Measurements from ENCODE around the gene SALL1. TPM values are rescaled to one million over a fixed set of nuclear protein-coding genes. Genes with fewer than 3 reads are reported as not detected.

SALL1 gene
- total and polyA plus RNA-seq, 12 donors, result under 0.01 to 0.67 (median 0.10) TPM; not detected in 4

DNA sequence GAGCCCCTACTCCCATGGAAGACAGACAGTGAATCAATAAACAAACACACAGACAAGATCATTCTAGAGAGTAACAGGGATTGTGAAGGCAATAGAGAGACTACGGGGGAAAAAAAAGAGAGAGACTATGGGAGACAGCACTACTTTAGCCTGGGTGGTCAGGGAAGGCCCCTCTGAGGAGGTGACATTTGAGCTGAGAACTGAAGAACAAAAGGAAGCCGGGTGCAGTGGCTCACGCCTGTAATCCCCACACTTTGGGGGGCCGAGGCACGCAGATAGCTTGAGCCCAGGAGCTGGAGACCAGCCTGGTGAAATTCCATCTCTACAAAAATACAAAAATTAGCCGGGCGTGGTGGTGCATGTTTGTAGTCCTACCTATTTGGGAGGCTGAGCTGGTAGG lies 29.2 kb downstream of the SALL1 start:
- Histone ChIP-seq H3K4me1 (replicated peaks in 1 of 2) (no peaks in the 10 kb centered on the region), H3K9me3 (replicated peaks in 1 of 3) (no peaks in the 10 kb centered on the region), H3K27ac (no peak overlapping the region), H3K27me3 (peaks cover 9% of the 10 kb centered on the region), H3K36me3 (replicated peaks in 1 of 2) (no peaks in the 10 kb centered on the region), H3K4me3 (no peak overlapping the region)
- intact Hi-C loops (cut with DNase I), result no loop called here
- WGBS, 4 donors, result 37 to 54% (median 44%) methylated on average over 7 of the region's 7 CpGs
- TF ChIP-seq, protein P1, sequence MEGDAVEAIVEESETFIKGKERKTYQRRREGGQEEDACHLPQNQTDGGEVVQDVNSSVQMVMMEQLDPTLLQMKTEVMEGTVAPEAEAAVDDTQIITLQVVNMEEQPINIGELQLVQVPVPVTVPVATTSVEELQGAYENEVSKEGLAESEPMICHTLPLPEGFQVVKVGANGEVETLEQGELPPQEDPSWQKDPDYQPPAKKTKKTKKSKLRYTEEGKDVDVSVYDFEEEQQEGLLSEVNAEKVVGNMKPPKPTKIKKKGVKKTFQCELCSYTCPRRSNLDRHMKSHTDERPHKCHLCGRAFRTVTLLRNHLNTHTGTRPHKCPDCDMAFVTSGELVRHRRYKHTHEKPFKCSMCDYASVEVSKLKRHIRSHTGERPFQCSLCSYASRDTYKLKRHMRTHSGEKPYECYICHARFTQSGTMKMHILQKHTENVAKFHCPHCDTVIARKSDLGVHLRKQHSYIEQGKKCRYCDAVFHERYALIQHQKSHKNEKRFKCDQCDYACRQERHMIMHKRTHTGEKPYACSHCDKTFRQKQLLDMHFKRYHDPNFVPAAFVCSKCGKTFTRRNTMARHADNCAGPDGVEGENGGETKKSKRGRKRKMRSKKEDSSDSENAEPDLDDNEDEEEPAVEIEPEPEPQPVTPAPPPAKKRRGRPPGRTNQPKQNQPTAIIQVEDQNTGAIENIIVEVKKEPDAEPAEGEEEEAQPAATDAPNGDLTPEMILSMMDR (IDR thresholded peaks at IDR 0.05), result no peak
- no peak for TF ChIP-seq POLR2A (IDR thresholded peaks at IDR 0.05)
- no peak for DNase-seq

DNA sequence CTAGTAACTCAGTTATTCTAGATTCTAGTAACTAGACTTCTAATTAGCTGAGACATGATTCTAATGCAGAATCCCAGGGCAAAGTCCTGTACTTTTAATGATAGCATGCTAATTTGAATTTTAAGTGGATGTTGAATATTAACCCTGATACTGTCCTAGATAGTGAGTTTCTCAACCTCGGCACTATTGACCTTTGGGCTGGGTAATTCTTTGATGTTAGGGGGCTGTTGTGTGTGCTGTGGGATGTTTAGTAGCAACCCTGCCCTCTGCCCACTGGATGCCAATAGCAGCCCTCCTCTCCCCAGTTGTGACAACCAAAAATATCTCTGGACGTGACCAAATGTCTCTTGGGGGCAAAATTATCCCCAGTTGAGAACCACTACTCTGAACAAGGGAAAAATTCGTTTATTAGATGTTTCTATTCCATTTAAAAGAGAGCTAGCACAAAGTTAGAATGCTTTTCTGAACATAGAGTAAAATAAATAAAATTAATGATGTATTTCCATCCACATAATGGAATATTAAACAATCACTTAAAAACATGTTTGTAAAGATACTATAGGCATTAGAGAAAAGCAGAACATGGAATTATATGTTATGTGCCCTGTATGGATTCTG lies 30.2 kb downstream of the SALL1 start:
- intact Hi-C loops (cut with DNase I), result no loop called here
- Histone ChIP-seq H3K27me3 (peaks cover 9% of the 10 kb centered on the region), H3K36me3 (replicated peaks in 1 of 2) (no peaks in the 10 kb centered on the region), H3K9me3 (replicated peaks in 1 of 3) (no peaks in the 10 kb centered on the region), H3K27ac (no peak overlapping the region), H3K4me3 (no peak overlapping the region), H3K4me1 (replicated peaks in 1 of 2) (no peaks in the 10 kb centered on the region)
- TF ChIP-seq, protein P1 (IDR thresholded peaks at IDR 0.05), result no peak
- no peak for TF ChIP-seq POLR2A (IDR thresholded peaks at IDR 0.05)
- 22 to 32% (median 30%) methylated on average over 3 of the region's 3 CpGs for WGBS, 4 donors
- DNase-seq, result no peak

DNA sequence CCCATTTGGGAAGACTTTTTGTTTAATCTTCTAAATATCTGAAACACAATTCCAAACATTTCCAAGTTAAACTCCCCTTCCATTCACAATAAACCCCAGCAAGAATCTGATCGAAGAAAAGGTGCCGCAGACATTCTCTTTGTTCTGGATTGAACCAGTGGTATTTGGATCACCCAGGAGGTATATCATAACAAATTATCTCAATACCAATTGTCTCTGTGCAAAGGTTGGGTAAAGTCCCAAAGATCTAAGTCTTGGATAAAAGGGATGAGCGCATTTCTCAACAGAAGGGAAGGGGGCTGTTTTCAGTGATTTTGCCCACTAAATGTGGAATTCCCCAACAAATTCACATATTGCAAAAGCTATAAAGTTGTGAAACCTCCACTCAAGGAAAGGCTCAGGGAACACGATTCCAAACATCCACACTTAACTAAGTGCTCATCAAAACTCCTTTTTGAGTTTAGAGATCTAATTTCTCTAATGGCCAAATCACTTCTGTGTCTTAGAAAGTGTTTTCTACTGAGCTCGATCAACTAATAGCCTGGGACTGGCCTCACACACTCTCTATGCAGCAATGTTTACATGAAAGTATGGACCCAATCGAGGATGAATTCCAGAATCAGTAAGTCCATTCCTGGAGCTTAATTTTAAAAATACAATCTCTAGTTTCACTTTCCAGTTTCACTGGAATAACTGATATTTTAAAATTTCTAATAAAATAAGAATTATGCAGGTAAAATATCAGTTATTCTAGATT lies 30.9 kb downstream of the SALL1 start:
- intact Hi-C loops (cut with DNase I), result no loop called here
- Histone ChIP-seq H3K27me3 (peaks cover 13% of the 10 kb centered on the region), H3K9me3 (replicated peaks in 1 of 3) (no peaks in the 10 kb centered on the region), H3K27ac (no peak overlapping the region), H3K36me3 (replicated peaks in 1 of 2) (no peaks in the 10 kb centered on the region), H3K4me3 (no peak overlapping the region), H3K4me1 (replicated peaks in 1 of 2) (no peaks in the 10 kb centered on the region)
- no peak for DNase-seq
- 66 to 75% (median 73%) methylated on average over 6 of the region's 6 CpGs for WGBS, 4 donors
- TF ChIP-seq, protein P1 (IDR thresholded peaks at IDR 0.05), result no peak
- TF ChIP-seq POLR2A (IDR thresholded peaks at IDR 0.05), result no peak

DNA sequence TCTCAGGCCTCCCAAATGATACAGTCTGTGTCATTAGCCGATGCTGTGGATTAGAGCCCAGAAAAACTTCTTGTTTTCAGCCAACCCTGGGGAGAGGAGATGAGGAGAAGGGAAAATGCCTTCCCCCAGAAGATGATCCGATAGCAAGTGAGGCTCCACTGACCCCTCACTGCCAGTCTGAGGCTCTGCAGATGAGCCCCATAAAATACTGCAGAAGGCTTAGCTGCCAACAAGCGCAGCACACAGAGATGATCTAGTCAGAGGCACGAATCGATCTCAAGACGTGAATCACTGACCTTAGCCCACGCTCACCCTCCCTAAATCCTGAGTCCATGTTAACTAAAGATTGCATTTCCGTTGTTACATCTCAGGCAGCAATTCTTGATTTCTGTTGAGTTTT lies 31.5 kb downstream of the SALL1 start:
- intact Hi-C loops (cut with DNase I), result no loop called here
- H3K27me3 ChIP-seq, result peaks cover 16% of the 10 kb centered on the region
- no peaks in the 10 kb centered on the region for H3K36me3 ChIP-seq (replicated peaks in 1 of 2)
- no peaks in the 10 kb centered on the region for H3K4me1 ChIP-seq (replicated peaks in 1 of 2)
- H3K27ac ChIP-seq, result no peak overlapping the region
- 27 to 35% (median 29%) methylated on average over 8 of the region's 8 CpGs for WGBS, 4 donors
- no peak overlapping the region for H3K4me3 ChIP-seq
- TF ChIP-seq, protein P1 (IDR thresholded peaks at IDR 0.05), result no peak
- no peak for DNase-seq
- H3K9me3 ChIP-seq (replicated peaks in 1 of 3), result no peaks in the 10 kb centered on the region

Data from adrenal gland (tissue), 12 donors.